ENCODE data around the gene AP5B1. TPM values are rescaled to one million over a fixed set of nuclear protein-coding genes. Genes with fewer than 3 reads are reported as not detected.
"Not testable (repeated sequence)": the region's sequence is repeated elsewhere in the genome, so short reads cannot be mapped to it uniquely, and the experiment has no call there.

The AP5B1 gene
- polyA plus RNA-seq, 1 donor from 2014 or later, result 17.2 TPM

- H3K4me1 Mint-ChIP-seq, result no peaks in the 10 kb centered on the region
- no peak overlapping the region for H3K27ac Mint-ChIP-seq
- H3K4me3 Mint-ChIP-seq, result no peak overlapping the region
- peaks cover 0 to 3% (median 0%) of the 10 kb centered on the region in 3 donors for H3K9me3 Mint-ChIP-seq
- H3K27me3 Mint-ChIP-seq, result peaks cover 2% of the 10 kb centered on the region
- peaks cover 5% of the 10 kb centered on the region for H3K36me3 Mint-ChIP-seq
Observed at GRCh38 chr11:65739022-65739421, 41.8 kb downstream of the AP5B1 start.

- Mint-ChIP-seq H3K4me1 (no peaks in the 10 kb centered on the region), H3K27ac (no peak overlapping the region), H3K27me3 (peaks cover 3% of the 10 kb centered on the region), H3K9me3 (peaks cover 0 to 3% (median 0%) of the 10 kb centered on the region in 3 donors), H3K36me3 (peaks cover 4% of the 10 kb centered on the region), H3K4me3 (no peak overlapping the region)
Observed at GRCh38 chr11:65736810-65737209, 44.0 kb downstream of the AP5B1 start.

GRCh38 chr11:65735111-65735510 lies 45.7 kb downstream of the AP5B1 start:
- H3K27me3 Mint-ChIP-seq, H3K27ac Mint-ChIP-seq, H3K9me3 Mint-ChIP-seq, H3K4me3 Mint-ChIP-seq, H3K36me3 Mint-ChIP-seq, H3K4me1 Mint-ChIP-seq: not testable (repeated sequence)

GRCh38 chr11:65730461-65730860 lies 50.3 kb downstream of the AP5B1 start:
- Mint-ChIP-seq H3K36me3 (peaks cover 1% of the 10 kb centered on the region), H3K27ac (no peak overlapping the region), H3K4me3 (no peak overlapping the region), H3K27me3 (peaks cover 13% of the 10 kb centered on the region), H3K9me3 (no peaks in the 10 kb centered on the region), H3K4me1 (no peaks in the 10 kb centered on the region)

- Mint-ChIP-seq H3K4me1 (no peaks in the 10 kb centered on the region), H3K9me3 (no peaks in the 10 kb centered on the region), H3K36me3 (peaks cover 1% of the 10 kb centered on the region), H3K27ac (no peak overlapping the region), H3K4me3 (no peak overlapping the region), H3K27me3 (peaks cover 13% of the 10 kb centered on the region)
Observed at GRCh38 chr11:65727865-65728264, 52.9 kb downstream of the AP5B1 start.

- Mint-ChIP-seq H3K36me3 (no peaks in the 10 kb centered on the region), H3K9me3 (no peaks in the 10 kb centered on the region), H3K27ac (no peak overlapping the region), H3K4me3 (peak overlapping the region in 1 of 4 donors; percentile 64), H3K4me1 (no peaks in the 10 kb centered on the region), H3K27me3 (peaks cover 9% of the 10 kb centered on the region)
Observed at GRCh38 chr11:65726660-65727059, 54.1 kb downstream of the AP5B1 start.

Other genes starting within 250 kb of the AP5B1 start
- 37.4 TPM for gene LTBP3, start 222.6 kb downstream of the AP5B1 start, polyA plus RNA-seq
- gene ZNRD2, start 210.5 kb downstream of the AP5B1 start, polyA plus RNA-seq, result 86.4 TPM
- 49.0 TPM for gene FAM89B, start 208.4 kb downstream of the AP5B1 start, polyA plus RNA-seq
- 16.1 TPM for gene EHBP1L1, start 204.9 kb downstream of the AP5B1 start, polyA plus RNA-seq
- not detected for gene KCNK7, start 185.2 kb downstream of the AP5B1 start, polyA plus RNA-seq
- 26.5 TPM for gene MAP3K11, start 166.8 kb downstream of the AP5B1 start, polyA plus RNA-seq
- 6.8 TPM for gene PCNX3, start 165.2 kb downstream of the AP5B1 start, polyA plus RNA-seq
- gene SIPA1, start 142.9 kb downstream of the AP5B1 start, polyA plus RNA-seq, result 253 TPM
- gene RELA, start 118.1 kb downstream of the AP5B1 start, polyA plus RNA-seq, result 66.7 TPM
- gene KAT5, start 68.7 kb downstream of the AP5B1 start, polyA plus RNA-seq, result 62.6 TPM
- gene RNASEH2C, start 60.2 kb downstream of the AP5B1 start, polyA plus RNA-seq, result 120 TPM
- not detected for gene OVOL1, start 6.1 kb upstream of the AP5B1 start, polyA plus RNA-seq
- 0.78 TPM for gene SNX32, start 53.0 kb upstream of the AP5B1 start, polyA plus RNA-seq
- gene CFL1, start 77.2 kb upstream of the AP5B1 start, polyA plus RNA-seq, result 2,244 TPM
- 38.7 TPM for gene MUS81, start 79.5 kb upstream of the AP5B1 start, polyA plus RNA-seq
- 0.29 TPM for gene EFEMP2, start 91.8 kb upstream of the AP5B1 start, polyA plus RNA-seq
- 29.2 TPM for gene CTSW, start 98.9 kb upstream of the AP5B1 start, polyA plus RNA-seq
- 97.0 TPM for gene FIBP, start 107.5 kb upstream of the AP5B1 start, polyA plus RNA-seq
- gene CCDC85B, start 109.7 kb upstream of the AP5B1 start, polyA plus RNA-seq, result 83.9 TPM
- 0.79 TPM for gene FOSL1, start 119.4 kb upstream of the AP5B1 start, polyA plus RNA-seq
- 61.6 TPM for gene C11orf68, start 138.1 kb upstream of the AP5B1 start, polyA plus RNA-seq
- 90.7 TPM for gene DRAP1, start 138.4 kb upstream of the AP5B1 start, polyA plus RNA-seq
- not detected for gene TSGA10IP, start 164.5 kb upstream of the AP5B1 start, polyA plus RNA-seq
- gene SART1, start 180.8 kb upstream of the AP5B1 start, polyA plus RNA-seq, result 53.1 TPM
- gene EIF1AD, start 221.2 kb upstream of the AP5B1 start, polyA plus RNA-seq, result 35.8 TPM
- gene BANF1, start 221.5 kb upstream of the AP5B1 start, polyA plus RNA-seq, result 284 TPM
- not detected for gene CST6, start 231.0 kb upstream of the AP5B1 start, polyA plus RNA-seq
- not detected for gene CATSPER1, start 245.5 kb upstream of the AP5B1 start, polyA plus RNA-seq

Data from IgD-negative memory B cell (primary cell).